ENCODE measurements around the gene C8B.

The C8B gene

GRCh38 chr1:56894014-56894413 lies 71.8 kb downstream of the C8B start:
- no peak for DNase-seq

- no peak for DNase-seq
These were observed 75.6 kb downstream of the C8B start for GRCh38 chr1:56890229-56890628.

- no peak for DNase-seq
These were observed 84.4 kb downstream of the C8B start for GRCh38 chr1:56881417-56881816.

- DNase-seq = no peak
These were observed 85.0 kb downstream of the C8B start for GRCh38 chr1:56880774-56881173.
